ENCODE measurements around the gene ABTB2.

- TF ChIP-seq CTCF (IDR thresholded peaks at IDR 0.05; ENCODE audit: borderline replicate concordance, extremely low read depth, low read length, poor library complexity, severe bottlenecking): no peak
- no peak for TF ChIP-seq EZH2 (IDR thresholded peaks at IDR 0.05; ENCODE audit: borderline replicate concordance, low read depth, low read length, severe bottlenecking)
Observed at GRCh38 chr11:34105957-34106504, 251.8 kb downstream of the ABTB2 start.

All from DND-41 (cell line).